ENCODE data around the gene TCIRG1. TPM values are rescaled to one million over a fixed set of nuclear protein-coding genes. Genes with fewer than 3 reads are reported as not detected.
A peak's percentile ranks its signal among the peaks of the same experiment; 100 is the strongest.

TCIRG1 gene
- total RNA-seq, 2 donors from 2014 or later, result 354 to 380 TPM

DNA sequence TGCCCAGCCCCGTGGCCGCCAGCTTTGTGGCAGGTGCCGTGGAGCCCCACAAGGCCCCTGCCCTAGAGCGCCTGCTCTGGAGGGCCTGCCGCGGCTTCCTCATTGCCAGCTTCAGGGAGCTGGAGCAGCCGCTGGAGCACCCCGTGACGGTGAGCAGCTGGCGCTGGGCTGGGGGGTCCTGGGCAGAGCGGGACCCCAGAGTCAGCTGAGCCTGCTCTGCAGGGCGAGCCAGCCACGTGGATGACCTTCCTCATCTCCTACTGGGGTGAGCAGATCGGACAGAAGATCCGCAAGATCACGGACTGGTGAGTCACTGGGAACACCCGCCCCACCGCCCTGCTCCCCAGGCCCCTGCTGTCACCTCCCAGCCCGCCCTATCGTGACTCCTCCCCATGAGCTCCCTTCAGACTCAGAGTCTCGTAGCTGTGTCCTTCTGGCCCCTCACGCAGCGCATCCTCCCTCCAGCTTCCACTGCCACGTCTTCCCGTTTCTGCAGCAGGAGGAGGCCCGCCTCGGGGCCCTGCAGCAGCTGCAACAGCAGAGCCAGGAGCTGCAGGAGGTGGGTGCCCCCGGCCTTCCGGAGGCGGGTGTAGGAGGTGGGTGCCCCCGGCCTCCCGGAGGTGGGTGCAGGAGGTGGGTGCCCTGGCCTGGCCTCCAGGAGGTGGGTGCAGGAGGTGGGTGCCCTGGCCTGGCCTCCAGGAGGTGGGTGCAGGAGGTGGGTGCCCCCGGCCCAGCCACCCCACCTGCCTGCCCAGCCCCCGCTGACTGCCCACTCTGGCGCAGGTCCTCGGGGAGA lies 4.7 kb downstream of the TCIRG1 start:
- no peak for ATAC-seq
- Mint-ChIP-seq H3K27ac (no peak overlapping the region), H3K9me3 (no peaks in the 10 kb centered on the region), H3K4me3 (no peak overlapping the region), H3K36me3 (no peaks in the 10 kb centered on the region), H3K27me3 (no peaks in the 10 kb centered on the region), H3K4me1 (ENCODE audit: low read depth in 2 of 2) (peaks cover 7 to 15% of the 10 kb centered on the region in 2 donors)
- no peak for DNase-seq (ENCODE audit: low spot score)

DNA sequence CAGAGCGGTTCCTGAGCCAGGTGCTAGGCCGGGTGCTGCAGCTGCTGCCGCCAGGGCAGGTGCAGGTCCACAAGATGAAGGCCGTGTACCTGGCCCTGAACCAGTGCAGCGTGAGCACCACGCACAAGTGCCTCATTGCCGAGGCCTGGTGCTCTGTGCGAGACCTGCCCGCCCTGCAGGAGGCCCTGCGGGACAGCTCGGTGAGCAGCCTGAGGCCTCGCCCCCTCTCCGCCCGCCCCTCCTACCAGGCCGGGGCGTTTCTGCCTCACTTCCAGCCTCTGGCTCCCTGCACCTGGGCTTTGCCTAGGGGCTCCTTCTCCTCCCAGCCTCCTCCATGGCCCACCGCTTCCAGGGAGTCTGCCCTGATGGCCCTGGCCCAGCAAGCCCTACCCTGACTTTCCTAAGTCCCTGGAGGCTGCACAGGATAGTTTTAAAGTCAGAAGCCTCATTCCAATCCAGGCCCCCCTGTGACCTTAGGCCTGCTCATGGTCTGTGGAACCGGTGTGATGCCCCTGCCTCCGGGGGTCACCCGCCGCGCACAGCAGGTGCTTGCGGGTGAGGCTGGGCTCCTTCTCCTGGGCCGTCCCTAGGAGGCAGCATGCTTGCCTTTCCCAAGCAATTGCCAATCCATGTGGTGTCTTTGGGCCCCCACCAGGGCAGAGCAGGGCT lies 5.5 kb downstream of the TCIRG1 start:
- H3K27me3 Mint-ChIP-seq, result no peaks in the 10 kb centered on the region
- DNase-seq (ENCODE audit: low spot score) (no peak), ATAC-seq (no peak)
- no peak overlapping the region for H3K4me3 Mint-ChIP-seq
- peaks cover 7 to 14% of the 10 kb centered on the region in 2 donors for H3K4me1 Mint-ChIP-seq (ENCODE audit: low read depth in 2 of 2)
- no peaks in the 10 kb centered on the region for H3K9me3 Mint-ChIP-seq
- no peak overlapping the region for H3K27ac Mint-ChIP-seq
- H3K36me3 Mint-ChIP-seq, result no peaks in the 10 kb centered on the region

DNA sequence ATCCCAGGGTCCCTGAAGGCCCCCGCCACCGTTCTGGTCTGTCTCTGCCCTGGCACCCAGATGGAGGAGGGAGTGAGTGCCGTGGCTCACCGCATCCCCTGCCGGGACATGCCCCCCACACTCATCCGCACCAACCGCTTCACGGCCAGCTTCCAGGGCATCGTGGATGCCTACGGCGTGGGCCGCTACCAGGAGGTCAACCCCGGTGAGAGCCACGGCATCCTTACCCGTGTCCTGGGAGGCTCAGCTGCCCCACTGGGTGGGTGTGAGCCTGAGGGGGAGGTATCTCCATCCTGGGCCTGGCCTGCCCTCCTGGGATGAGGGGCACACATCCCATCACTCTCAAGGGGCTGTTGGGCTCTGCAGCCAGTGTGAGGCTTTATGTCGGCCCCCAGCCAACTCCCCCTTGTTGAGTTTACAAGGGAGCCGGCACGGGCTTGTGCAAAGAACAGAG lies 6.1 kb downstream of the TCIRG1 start:
- no peaks in the 10 kb centered on the region for H3K36me3 Mint-ChIP-seq
- ATAC-seq, result no peak

DNA sequence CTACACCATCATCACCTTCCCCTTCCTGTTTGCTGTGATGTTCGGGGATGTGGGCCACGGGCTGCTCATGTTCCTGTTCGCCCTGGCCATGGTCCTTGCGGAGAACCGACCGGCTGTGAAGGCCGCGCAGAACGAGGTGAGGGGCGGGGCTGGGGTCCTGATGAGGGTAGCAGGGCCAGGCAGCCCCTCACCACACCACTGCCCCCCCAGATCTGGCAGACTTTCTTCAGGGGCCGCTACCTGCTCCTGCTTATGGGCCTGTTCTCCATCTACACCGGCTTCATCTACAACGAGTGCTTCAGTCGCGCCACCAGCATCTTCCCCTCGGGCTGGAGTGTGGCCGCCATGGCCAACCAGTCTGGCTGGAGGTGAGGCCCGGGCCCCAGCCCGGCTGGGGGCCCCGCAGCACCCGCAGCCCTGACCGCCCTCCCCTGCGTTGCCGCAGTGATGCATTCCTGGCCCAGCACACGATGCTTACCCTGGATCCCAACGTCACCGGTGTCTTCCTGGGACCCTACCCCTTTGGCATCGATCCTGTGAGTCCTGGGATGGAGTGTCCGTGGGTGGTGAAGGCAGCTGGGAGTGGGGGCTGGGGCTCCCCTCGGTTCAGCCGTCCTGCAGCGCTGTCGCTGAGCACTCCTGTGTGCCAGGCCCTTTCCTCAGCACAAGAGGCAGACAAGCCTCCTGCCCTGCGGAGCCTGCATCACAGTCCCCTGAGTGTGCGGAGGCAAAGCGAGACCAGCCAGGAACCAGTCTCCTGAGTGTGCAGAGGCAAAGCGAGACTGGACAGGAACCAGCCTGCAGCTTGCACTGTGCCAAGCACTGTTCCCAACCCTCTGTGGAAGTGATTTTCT lies 8.8 kb downstream of the TCIRG1 start:
- no peaks in the 10 kb centered on the region for H3K27me3 Mint-ChIP-seq
- no peak overlapping the region for H3K27ac Mint-ChIP-seq
- H3K4me1 Mint-ChIP-seq (ENCODE audit: low read depth in 2 of 2), result peaks cover 0 to 2% of the 10 kb centered on the region in 2 donors
- DNase-seq (ENCODE audit: low spot score) (no peak), ATAC-seq (no peak)
- no peaks in the 10 kb centered on the region for H3K9me3 Mint-ChIP-seq
- no peak overlapping the region for H3K4me3 Mint-ChIP-seq
- no peaks in the 10 kb centered on the region for H3K36me3 Mint-ChIP-seq

More for the DNA sequence above, 6.1 kb downstream of the TCIRG1 start:
- Mint-ChIP-seq H3K4me3 (no peak overlapping the region), H3K4me1 (ENCODE audit: low read depth in 2 of 2) (peaks cover 7 to 11% of the 10 kb centered on the region in 2 donors), H3K27ac (no peak overlapping the region), H3K27me3 (no peaks in the 10 kb centered on the region), H3K9me3 (no peaks in the 10 kb centered on the region)
- no peak for DNase-seq (ENCODE audit: low spot score)

DNA sequence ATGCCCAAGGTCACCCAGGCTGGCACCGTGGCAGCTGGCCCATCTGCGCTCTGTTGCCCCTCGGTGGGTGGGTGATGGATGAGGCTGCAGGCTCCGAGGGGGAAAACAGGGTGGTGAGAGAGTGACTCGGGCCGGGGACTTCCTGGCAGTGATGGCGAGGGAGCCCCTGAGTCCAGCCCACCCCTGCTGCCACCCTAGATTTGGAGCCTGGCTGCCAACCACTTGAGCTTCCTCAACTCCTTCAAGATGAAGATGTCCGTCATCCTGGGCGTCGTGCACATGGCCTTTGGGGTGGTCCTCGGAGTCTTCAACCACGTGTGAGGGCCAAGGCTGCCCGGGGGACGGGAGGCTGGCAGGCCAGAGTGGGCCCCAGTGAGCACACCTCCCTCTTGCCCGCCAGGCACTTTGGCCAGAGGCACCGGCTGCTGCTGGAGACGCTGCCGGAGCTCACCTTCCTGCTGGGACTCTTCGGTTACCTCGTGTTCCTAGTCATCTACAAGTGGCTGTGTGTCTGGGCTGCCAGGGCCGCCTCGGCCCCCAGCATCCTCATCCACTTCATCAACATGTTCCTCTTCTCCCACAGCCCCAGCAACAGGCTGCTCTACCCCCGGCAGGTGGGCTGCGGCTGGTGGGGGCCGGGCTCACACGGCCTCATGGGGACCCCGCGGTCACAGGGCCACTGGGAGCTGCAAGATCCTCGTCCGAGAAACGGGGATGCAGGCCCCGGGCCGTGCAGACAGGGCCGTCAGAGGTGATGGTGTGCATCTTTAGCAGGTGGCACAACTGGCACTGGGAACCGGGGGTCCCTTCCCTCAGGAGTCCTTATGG lies 10.1 kb downstream of the TCIRG1 start:
- ATAC-seq, result no peak
- Mint-ChIP-seq H3K27me3 (no peaks in the 10 kb centered on the region), H3K4me3 (no peak overlapping the region), H3K27ac (no peak overlapping the region), H3K9me3 (no peaks in the 10 kb centered on the region), H3K36me3 (no peaks in the 10 kb centered on the region), H3K4me1 (ENCODE audit: low read depth in 2 of 2) (peaks cover 0 to 6% of the 10 kb centered on the region in 2 donors)
- no peak for DNase-seq (ENCODE audit: low spot score)

DNA sequence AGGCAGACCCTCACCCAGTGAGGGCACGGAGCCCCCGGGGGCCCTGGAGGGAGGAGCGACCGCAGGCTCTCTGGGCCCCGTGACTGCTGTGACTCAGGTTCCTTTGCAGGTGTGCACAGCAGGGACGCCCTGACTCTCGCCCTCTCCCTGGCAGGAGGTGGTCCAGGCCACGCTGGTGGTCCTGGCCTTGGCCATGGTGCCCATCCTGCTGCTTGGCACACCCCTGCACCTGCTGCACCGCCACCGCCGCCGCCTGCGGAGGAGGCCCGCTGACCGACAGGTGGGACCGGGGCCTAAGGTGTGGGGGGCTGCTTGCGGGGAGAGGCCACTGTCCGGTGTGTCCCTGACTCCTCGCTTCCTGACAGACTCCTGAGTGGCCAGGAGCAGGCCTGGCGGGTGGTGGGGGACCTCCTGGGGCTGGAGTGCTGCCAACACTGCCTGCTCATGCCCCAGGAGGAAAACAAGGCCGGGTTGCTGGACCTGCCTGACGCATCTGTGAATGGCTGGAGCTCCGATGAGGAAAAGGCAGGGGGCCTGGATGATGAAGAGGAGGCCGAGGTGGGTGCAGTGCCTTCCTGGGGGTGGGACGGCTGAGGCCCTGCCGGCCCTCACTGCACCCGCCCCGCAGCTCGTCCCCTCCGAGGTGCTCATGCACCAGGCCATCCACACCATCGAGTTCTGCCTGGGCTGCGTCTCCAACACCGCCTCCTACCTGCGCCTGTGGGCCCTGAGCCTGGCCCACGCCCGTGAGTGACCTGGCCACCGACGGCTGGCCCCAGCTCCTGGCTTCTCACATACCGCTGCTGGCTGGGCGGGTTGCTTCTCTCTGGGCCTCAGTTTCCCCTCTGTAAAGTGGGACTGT lies 10.9 kb downstream of the TCIRG1 start:
- no peak overlapping the region for H3K4me3 Mint-ChIP-seq
- no peaks in the 10 kb centered on the region for H3K27me3 Mint-ChIP-seq
- H3K9me3 Mint-ChIP-seq, result no peaks in the 10 kb centered on the region
- no peaks in the 10 kb centered on the region for H3K36me3 Mint-ChIP-seq
- ATAC-seq, result no peak
- peaks cover 0 to 4% of the 10 kb centered on the region in 2 donors for H3K4me1 Mint-ChIP-seq (ENCODE audit: low read depth in 2 of 2)
- no peak for DNase-seq (ENCODE audit: low spot score)
- no peak overlapping the region for H3K27ac Mint-ChIP-seq

DNA sequence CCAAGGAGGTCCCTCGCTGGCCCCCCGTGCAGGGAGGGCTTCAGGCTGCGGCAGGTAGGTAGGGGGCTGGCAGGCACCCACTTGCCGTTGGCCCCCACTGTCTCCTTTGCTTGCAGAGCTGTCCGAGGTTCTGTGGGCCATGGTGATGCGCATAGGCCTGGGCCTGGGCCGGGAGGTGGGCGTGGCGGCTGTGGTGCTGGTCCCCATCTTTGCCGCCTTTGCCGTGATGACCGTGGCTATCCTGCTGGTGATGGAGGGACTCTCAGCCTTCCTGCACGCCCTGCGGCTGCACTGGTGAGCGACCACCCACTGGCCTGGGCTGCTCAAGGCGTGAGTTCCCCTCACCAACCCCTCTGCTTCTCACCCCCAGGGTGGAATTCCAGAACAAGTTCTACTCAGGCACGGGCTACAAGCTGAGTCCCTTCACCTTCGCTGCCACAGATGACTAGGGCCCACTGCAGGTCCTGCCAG lies 11.6 kb downstream of the TCIRG1 start:
- DNase-seq (ENCODE audit: low spot score) (no peak), ATAC-seq (no peak)
- H3K4me1 Mint-ChIP-seq (ENCODE audit: low read depth in 2 of 2), result peaks cover 0 to 4% of the 10 kb centered on the region in 2 donors
- H3K27me3 Mint-ChIP-seq, result no peaks in the 10 kb centered on the region
- H3K36me3 Mint-ChIP-seq, result no peaks in the 10 kb centered on the region
- H3K9me3 Mint-ChIP-seq, result no peaks in the 10 kb centered on the region
- H3K4me3 Mint-ChIP-seq, result no peak overlapping the region
- H3K27ac Mint-ChIP-seq, result no peak overlapping the region

DNA sequence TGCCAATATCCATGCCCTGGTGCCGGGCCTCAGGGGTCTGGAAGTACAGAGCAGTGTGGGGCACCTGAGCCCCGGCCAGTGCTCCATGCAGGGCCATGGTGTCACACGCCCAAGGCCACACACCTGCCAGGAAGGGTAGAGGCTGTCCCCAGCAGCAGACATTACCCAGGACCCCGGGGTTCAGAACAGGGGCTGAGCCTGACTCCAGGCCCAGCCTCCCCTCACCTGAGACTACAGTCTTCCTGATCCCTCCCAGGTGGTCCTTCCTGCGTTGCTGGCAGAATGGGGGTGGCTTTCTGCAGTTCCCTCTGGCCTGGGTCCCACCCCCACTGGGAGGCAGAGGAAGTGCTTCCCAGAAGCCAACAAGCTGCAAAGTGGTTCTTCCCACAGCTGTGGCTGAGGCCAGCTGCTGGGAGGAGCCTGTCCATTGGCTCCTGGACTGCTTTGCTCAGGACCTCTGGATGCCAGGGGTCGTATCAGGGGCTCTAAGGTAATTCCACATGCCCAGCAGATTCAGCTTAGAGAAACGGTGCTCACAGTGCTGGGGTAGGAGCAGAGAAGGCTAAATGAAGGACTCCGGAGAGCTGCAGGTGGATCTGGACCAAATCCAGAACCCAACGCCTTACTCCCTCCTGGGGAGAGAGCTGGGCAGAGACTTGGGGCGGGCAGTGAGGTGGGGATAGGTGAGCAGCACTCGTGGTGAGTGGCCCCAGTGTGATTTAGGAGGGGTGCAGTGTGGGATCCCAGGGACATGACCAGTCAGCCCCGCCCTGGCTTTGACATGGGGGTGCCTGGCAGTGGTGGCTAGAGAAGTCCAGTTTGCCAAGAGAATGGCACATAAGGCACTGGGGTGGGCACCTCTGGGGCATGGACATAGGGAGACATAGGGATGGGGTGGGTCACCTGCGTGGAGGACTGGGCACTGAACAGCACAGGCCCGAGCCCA lies 12.6 kb downstream of the TCIRG1 start:
- ATAC-seq (no peak), DNase-seq (ENCODE audit: low spot score) (no peak)
- Mint-ChIP-seq H3K27ac (peak overlapping the region in 1 of 2 donors; percentile 23), H3K27me3 (no peaks in the 10 kb centered on the region), H3K4me3 (no peak overlapping the region), H3K36me3 (no peaks in the 10 kb centered on the region), H3K4me1 (ENCODE audit: low read depth in 2 of 2) (peaks cover 0 to 4% of the 10 kb centered on the region in 2 donors), H3K9me3 (no peaks in the 10 kb centered on the region)

DNA sequence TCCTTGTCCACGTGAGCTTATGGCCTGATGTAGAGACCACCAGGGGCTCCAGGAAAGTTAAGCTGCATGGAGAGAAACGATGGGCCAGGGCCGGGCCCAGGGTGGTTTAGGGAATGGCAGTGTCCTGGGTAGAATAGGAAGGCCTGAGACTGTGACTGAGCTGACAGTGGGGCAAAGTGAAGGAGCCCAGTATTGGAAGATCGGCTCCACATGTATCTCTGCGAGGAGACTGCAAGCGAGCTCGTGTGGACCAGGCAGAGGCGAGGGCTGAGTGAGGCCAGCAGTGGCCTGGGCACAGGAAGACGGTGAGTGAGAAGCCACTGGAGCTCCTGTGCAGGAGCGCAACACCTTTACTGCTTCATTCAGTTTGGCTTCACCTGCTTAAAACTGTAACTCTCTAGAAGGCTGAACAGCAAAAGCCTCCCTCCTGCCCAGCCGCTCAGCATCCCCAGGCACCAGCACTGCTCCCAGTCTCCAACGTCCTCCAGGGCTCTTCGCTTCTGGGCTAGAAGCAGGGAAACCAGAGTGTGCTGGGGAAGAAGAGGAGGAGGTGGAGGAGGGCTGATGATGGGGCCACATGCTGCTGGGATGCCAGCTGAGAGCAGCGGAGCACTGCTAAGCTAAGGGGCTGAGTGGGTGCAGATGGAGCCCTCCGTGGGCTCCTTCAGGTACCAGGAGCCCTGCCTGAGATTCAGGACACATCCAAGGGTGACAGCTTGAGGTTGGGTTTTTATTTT lies 13.5 kb downstream of the TCIRG1 start:
- Mint-ChIP-seq H3K27me3 (no peaks in the 10 kb centered on the region), H3K27ac (no peak overlapping the region), H3K9me3 (no peaks in the 10 kb centered on the region), H3K4me3 (no peak overlapping the region), H3K36me3 (no peaks in the 10 kb centered on the region), H3K4me1 (ENCODE audit: low read depth in 2 of 2) (peaks cover 0 to 4% of the 10 kb centered on the region in 2 donors)
- ATAC-seq (peak in 1 of 2 donors; percentile 2), DNase-seq (ENCODE audit: low spot score) (no peak)

DNA sequence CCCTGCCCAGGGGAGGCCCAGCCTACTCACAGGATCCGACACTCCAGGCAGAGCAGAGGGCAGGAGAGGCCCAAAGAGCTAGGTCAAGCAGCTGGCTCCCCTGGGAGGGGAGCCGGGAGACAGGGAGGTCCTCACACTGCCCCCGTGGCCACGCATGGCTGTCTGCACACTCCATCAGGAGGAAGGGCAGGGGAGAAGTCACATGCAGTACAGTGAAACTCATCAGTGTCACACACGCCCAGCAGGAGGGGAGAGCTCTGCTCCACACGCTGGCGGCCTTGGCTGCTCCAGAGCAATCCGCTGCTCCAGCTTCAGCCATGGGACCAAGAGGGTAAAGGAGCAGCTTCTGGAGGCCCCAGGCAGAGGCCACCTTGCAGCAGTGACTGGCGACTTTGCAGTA lies 14.3 kb downstream of the TCIRG1 start:
- ATAC-seq (no peak), DNase-seq (ENCODE audit: low spot score) (no peak)
- Mint-ChIP-seq H3K4me1 (ENCODE audit: low read depth in 2 of 2) (peaks cover 0 to 4% of the 10 kb centered on the region in 2 donors), H3K27ac (no peak overlapping the region), H3K4me3 (no peak overlapping the region), H3K9me3 (no peaks in the 10 kb centered on the region), H3K36me3 (no peaks in the 10 kb centered on the region), H3K27me3 (no peaks in the 10 kb centered on the region)
